Stomach (tissue), 9 donors: Measurements from ENCODE around the gene IKBKE. TPM values are rescaled to one million over a fixed set of nuclear protein-coding genes. Genes with fewer than 3 reads are reported as not detected.
A peak's percentile ranks its signal among the peaks of the same experiment; 100 is the strongest.

Source experiments
- DNase-seq, 2 donors: peaks; one replicate each; pipeline versions ENCODE4 v3.0.0 to v3.0.0-alpha.2; 2013 to 2019
- H3K27ac ChIP-seq, 5 donors: fragments of 200-600 bp in 4 of 5; sonication (generic) in 4 of 5; one replicate each; pipeline ENCODE4 v1.5.1; 2013 to 2019; ENCODE audit warnings: mild to moderate bottlenecking in 1 of 5, moderate library complexity in 1 of 5
- H3K27me3 ChIP-seq, 3 donors: fragments of 200-600 bp; sonication (generic); one replicate each; pipeline ENCODE4 v1.5.1; 2017 to 2019; ENCODE audit warnings: mixed run types in 1 of 3
- H3K36me3 ChIP-seq, 4 donors: fragments of 200-600 bp; sonication (generic); 1 replicate in 3 of 4; 2 replicates in 1 of 4; pipeline ENCODE4 v1.5.1; 2016 to 2019
- H3K4me1 ChIP-seq, 4 donors: fragments of 200-600 bp; sonication (generic); one replicate each; pipeline ENCODE4 v1.5.1; 2016 to 2019
- H3K4me3 ChIP-seq, 4 donors: fragments of 200-600 bp; sonication (generic) in 3 of 4; one replicate each; pipeline ENCODE4 v1.5.1; 2016 to 2019; ENCODE audit warnings: mild to moderate bottlenecking in 1 of 4
- H3K9me3 ChIP-seq, 4 donors: fragments of 200-600 bp; sonication (generic); one replicate each; pipeline ENCODE4 v1.5.1; 2016 to 2019
- EP300 ChIP-seq: sonication (generic); formaldehyde crosslinking; IDR thresholded peaks from one replicate; pipeline ENCODE4 v1.6.1; 2017; ENCODE audit warnings: antibody characterized with exemption
- POLR2A ChIP-seq, 4 donors: fragments of 450-650 bp; IDR thresholded peaks; one replicate each; pipeline ENCODE4 v1.6.1; 2016; ENCODE audit warnings: antibody characterized with exemption in 4 of 4, control low read depth in 2 of 4, mild to moderate bottlenecking in 1 of 4, moderate library complexity in 1 of 4
- POLR2AphosphoS5 ChIP-seq, 3 donors: sonication (generic); formaldehyde crosslinking; IDR thresholded peaks; one replicate each; pipeline ENCODE4 v1.6.1; 2016; ENCODE audit warnings: antibody characterized with exemption in 3 of 3
- WGBS, 5 donors: extraction: QIAGEN DNeasy Blood & Tissue Kit in 3 of 5; methylation state at CpG; one replicate each; pipeline versions ENCODE4 v1.1.5 to v1.1.7; 2013 to 2018; 5-methylcytosine and 5-hydroxymethylcytosine counted together
- intact Hi-C: fragments of 100-400 bp; cut with DNase I; formaldehyde crosslinking; loops from one replicate; pipeline ENCODE4 v1.15.1; 2023; ENCODE audit warnings: low total_unique reads
- polyA plus RNA-seq, 3 donors: library from polyadenylated mRNA; stranded (reverse); fragments of 200-250 nt; gene quantifications; one replicate each; pipeline ENCODE4 v1.2.3, GENCODE V29; 2013
- total RNA-seq, 5 donors: library from RNA; depleted of rRNA; stranded (reverse); fragments of >200 nt; gene quantifications; one replicate each; pipeline versions ENCODE4 v1.1.0 to v1.2.3, GENCODE V29; 2014 to 2016
- TF ChIP-seq, protein P1 (sequence below), 7 experiments: fragments of 450-650 bp in 4 of 7; fragments of 200-600 bp in 3 of 7; sonication (generic) in 3 of 7; IDR thresholded peaks; one replicate each; pipeline ENCODE4 v1.5.1; 2016 to 2019; ENCODE audit warnings: antibody characterized with exemption in 7 of 7, control low read depth in 2 of 7, mild to moderate bottlenecking in 1 of 7
- donor health status: healthy with polysubstance abuse.
- donor health status: Bipolar disorder and iron deficiency.
- donor health status: healthy.

The IKBKE gene
- total and polyA plus RNA-seq, 8 donors: 4.9 to 49.6 (median 7.8) TPM

DNA sequence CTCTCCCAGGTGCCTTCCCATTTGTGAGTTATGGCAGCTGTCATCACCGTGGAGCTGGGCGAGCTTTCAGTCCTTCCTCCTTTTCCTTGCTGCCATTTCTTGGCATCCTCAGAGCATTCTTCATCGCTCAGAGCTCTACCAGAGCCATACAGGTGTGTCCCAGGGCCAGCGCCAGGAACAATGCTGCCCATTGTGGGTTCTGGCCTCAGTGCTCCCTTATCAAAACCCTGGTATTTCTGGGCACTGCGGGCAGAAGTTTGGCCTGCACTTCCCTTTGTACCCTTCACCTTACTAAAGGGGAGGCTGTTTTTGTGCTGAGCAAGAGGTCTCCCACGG is 65.5 kb downstream of the IKBKE start:
- peak in 1 of 2 donors; percentile 90 for DNase-seq
- WGBS, 5 donors: 27 to 60% (median 47%) methylated on average over 5 to 6 of the region's 6 CpGs
- H3K27ac ChIP-seq: peak overlapping the region; percentile 34 to 80 (median 75)

DNA sequence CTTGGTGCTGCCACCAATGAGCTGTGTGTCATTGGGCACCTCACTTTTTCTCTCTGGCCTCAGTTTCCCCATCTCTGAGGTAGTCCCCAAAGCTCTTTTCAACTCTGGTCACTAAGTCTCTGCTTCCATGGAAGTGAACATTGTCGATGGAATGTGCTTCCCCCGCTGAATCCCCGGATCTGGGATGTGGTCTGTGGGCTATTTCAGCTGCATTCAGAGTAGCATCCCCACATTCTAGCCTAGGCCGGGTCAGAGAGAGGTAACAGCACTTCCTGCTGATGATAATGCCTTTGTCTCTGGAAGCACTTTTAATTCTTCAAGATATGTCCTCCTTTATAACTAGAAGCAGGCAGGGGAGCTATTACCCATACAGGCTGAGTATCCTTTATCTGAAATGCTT is 66.9 kb downstream of the IKBKE start:
- Histone ChIP-seq H3K27me3 (no peaks in the 10 kb centered on the region), H3K27ac (peak overlapping the region in 4 of 5 donors; percentile 61 to 80 (median 78)), H3K36me3 (peaks cover 0 to 7% (median 3%) of the 10 kb centered on the region in 4 donors), H3K9me3 (no peaks in the 10 kb centered on the region), H3K4me1 (peaks cover 32 to 78% (median 68%) of the 10 kb centered on the region in 4 donors), H3K4me3 (no peak overlapping the region)
- TF ChIP-seq POLR2AphosphoS5 (IDR thresholded peaks at IDR 0.05): no peak
- TF ChIP-seq, protein P1, sequence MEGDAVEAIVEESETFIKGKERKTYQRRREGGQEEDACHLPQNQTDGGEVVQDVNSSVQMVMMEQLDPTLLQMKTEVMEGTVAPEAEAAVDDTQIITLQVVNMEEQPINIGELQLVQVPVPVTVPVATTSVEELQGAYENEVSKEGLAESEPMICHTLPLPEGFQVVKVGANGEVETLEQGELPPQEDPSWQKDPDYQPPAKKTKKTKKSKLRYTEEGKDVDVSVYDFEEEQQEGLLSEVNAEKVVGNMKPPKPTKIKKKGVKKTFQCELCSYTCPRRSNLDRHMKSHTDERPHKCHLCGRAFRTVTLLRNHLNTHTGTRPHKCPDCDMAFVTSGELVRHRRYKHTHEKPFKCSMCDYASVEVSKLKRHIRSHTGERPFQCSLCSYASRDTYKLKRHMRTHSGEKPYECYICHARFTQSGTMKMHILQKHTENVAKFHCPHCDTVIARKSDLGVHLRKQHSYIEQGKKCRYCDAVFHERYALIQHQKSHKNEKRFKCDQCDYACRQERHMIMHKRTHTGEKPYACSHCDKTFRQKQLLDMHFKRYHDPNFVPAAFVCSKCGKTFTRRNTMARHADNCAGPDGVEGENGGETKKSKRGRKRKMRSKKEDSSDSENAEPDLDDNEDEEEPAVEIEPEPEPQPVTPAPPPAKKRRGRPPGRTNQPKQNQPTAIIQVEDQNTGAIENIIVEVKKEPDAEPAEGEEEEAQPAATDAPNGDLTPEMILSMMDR (IDR thresholded peaks at IDR 0.05): no peak
- TF ChIP-seq EP300: no peak
- no peak for TF ChIP-seq POLR2A (IDR thresholded peaks at IDR 0.05)
- intact Hi-C loops: no loop called here
- WGBS, 5 donors: 75 to 86% (median 77%) methylated on average over 4 of the region's 4 CpGs
- DNase-seq: no peak

More for the DNA sequence above, 65.5 kb downstream of the IKBKE start:
- Histone ChIP-seq H3K4me1 (peaks cover 21 to 74% (median 60%) of the 10 kb centered on the region in 4 donors), H3K27me3 (no peaks in the 10 kb centered on the region), H3K4me3 (no peak overlapping the region), H3K9me3 (no peaks in the 10 kb centered on the region), H3K36me3 (peaks cover 0 to 7% (median 3%) of the 10 kb centered on the region in 4 donors)
- TF ChIP-seq EP300 (no peak), POLR2AphosphoS5 (IDR thresholded peaks at IDR 0.05) (peak in 1 of 3 donors; percentile 62)
- intact Hi-C loops: no loop called here

DNA sequence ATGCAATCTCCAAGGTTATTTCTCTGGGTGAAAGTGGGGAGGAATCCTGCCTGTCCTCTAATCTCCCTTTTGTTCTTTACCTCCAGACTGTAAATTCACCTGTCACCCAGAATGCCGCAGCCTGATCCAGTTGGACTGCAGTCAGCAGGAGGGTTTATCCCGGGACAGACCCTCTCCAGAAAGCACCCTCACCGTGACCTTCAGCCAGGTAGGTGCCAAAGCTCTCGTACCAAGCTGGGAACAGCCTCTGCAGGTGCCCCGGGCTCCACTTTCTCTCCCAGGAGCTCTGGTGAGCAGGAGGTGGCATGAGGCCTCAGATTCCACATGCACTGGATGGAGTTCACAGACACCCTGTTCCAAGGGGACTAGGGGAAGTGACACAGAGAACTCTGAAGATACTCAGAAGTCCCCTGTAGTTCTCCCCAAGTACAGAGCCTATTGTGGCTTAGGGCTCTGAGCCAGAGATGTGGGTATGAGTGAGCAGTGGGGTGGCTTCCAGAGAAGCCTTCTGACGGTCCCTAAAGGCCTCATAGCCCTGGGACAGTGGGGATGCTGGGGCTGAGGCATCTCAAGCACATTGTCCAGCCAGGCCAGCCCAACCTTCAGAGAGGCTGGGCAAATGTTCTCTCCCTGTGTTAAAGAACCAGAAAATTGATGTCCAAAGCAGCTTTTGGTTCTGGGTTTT is 68.0 kb downstream of the IKBKE start:
- Histone ChIP-seq H3K27ac (peak overlapping the region in 4 of 5 donors; percentile 31 to 80 (median 68)), H3K4me3 (no peak overlapping the region), H3K9me3 (no peaks in the 10 kb centered on the region), H3K27me3 (no peaks in the 10 kb centered on the region), H3K36me3 (peaks cover 0 to 7% (median 3%) of the 10 kb centered on the region in 4 donors), H3K4me1 (peaks cover 36 to 71% (median 63%) of the 10 kb centered on the region in 4 donors)
- TF ChIP-seq EP300: no peak
- no peak for TF ChIP-seq POLR2AphosphoS5 (IDR thresholded peaks at IDR 0.05)
- TF ChIP-seq, protein P1 (IDR thresholded peaks at IDR 0.05): no peak
- TF ChIP-seq POLR2A (IDR thresholded peaks at IDR 0.05): no peak
- intact Hi-C loops: no loop called here
- DNase-seq: peak in 1 of 2 donors; percentile 61
- 33 to 66% (median 43%) methylated on average over 6 of the region's 6 CpGs for WGBS, 5 donors

DNA sequence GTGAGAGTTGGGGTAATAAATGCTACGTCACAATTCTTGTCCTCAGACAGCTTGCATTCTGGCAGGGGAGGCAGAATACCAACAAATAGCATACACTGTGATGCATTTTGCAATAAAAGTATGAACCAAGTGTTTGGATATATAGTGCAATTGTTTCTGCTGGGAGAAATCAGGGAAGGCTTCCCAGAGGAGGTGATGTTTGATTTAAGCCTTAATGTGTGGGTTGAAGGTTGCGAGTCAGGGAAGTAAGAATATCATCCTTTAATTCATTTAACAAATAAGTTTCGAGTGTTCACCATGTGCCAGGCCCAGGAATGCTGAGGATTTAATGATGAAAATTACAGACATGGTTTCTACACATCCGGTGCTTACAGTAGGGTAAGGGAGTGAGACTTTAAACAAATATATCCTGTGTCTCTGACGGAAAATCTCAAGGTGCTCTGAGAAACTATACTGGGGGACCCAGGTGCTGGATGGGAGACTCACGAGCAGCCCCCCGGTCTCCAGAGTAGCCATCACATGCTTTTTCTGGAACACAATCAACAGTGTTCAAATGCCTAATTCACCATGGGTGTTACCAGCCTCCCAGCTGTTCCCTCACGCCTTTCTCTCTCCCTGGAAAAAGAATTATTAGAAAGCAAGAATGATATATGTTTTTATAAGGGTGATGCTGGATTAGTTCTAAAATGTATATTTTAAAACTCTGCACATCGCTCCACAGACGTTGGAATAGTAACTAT is 68.8 kb downstream of the IKBKE start:
- no peak overlapping the region for H3K4me3 ChIP-seq
- H3K27ac ChIP-seq: peak overlapping the region in 4 of 5 donors; percentile 74 to 85 (median 82)
- WGBS, 5 donors: 76 to 87% (median 82%) methylated on average over 10 of the region's 10 CpGs

More for the DNA sequence above, 68.8 kb downstream of the IKBKE start:
- H3K27me3 ChIP-seq: no peaks in the 10 kb centered on the region
- H3K36me3 ChIP-seq: peaks cover 0 to 7% (median 3%) of the 10 kb centered on the region in 4 donors
- intact Hi-C loops: no loop called here
- H3K4me1 ChIP-seq: peaks cover 36 to 70% (median 62%) of the 10 kb centered on the region in 4 donors
- no peaks in the 10 kb centered on the region for H3K9me3 ChIP-seq
- DNase-seq: no peak
- TF ChIP-seq POLR2A (IDR thresholded peaks at IDR 0.05): no peak
- TF ChIP-seq, protein P1 (IDR thresholded peaks at IDR 0.05): no peak
- TF ChIP-seq EP300: no peak
- no peak for TF ChIP-seq POLR2AphosphoS5 (IDR thresholded peaks at IDR 0.05)
